PC-3 (cell line): ENCODE results near the gene TPRA1. TPM values are rescaled to one million over a fixed set of nuclear protein-coding genes. Genes with fewer than 3 reads are reported as not detected.

Source experiments
- ATAC-seq: fragments of 200-7000 bp; cut with Tn5 transposase; 2 replicates; pipeline ENCODE4 v1.9.1; 2020; ENCODE audit warnings: mild to moderate bottlenecking, moderate library complexity
- BruUV-seq: library from RNA; stranded (reverse); fragments of 400-500 nt; replicated peaks from 2 replicates; lab custom pipeline; 2021; lab: Mats Ljungman, UMichigan
- CTCF ChIA-PET: fragments of 300-600 bp; sonication (Branson Sonifier 250); formaldehyde crosslinking; loops from one replicate; lab custom pipeline; 2022; ENCODE audit warnings: antibody characterized with exemption; lab: Charles Lee
- POLR2A ChIA-PET: fragments of 300-600 bp; sonication (Branson Sonifier 250); formaldehyde crosslinking; loops from one replicate; lab custom pipeline; 2022; ENCODE audit warnings: antibody characterized with exemption; ENCODE audit not compliant: unreplicated experiment; lab: Charles Lee
- DNase-seq: peaks from one replicate; pipeline ENCODE4 v3.0.0-alpha.2; 2015
- H2AFZ ChIP-seq: fragments of 300-600 bp; sonication (generic); 2 replicates; pipeline ENCODE4 v1.6.0; 2016; ENCODE audit warnings: antibody characterized with exemption, low read length
- H3F3A ChIP-seq: fragments of 300-600 bp; sonication (generic); one replicate; pipeline ENCODE4 v1.6.0; 2017; ENCODE audit warnings: antibody characterized with exemption, low read length, control low read depth, mild to moderate bottlenecking; ENCODE audit not compliant: unreplicated experiment
- H3K27ac ChIP-seq: fragments of 300-600 bp; sonication (generic); 2 replicates; pipeline ENCODE4 v1.5.1; 2016; ENCODE audit warnings: mild to moderate bottlenecking, low read length
- H3K27me3 ChIP-seq: fragments of 300-600 bp; sonication (generic); 2 replicates; pipeline ENCODE4 v1.6.1; 2016; ENCODE audit warnings: low read length, mixed read lengths
- H3K36me3 ChIP-seq: fragments of 300-600 bp; sonication (generic); 2 replicates; pipeline ENCODE4 v1.6.1; 2016; ENCODE audit warnings: low read depth, mixed run types, low read length, mixed read lengths
- H3K4me1 ChIP-seq: fragments of 300-600 bp; sonication (generic); 2 replicates; pipeline ENCODE4 v1.5.1; 2016; ENCODE audit warnings: low read length; ENCODE audit not compliant: insufficient read depth
- H3K4me2 ChIP-seq: fragments of 300-600 bp; sonication (generic); 2 replicates; pipeline ENCODE4 v1.6.0; 2016; ENCODE audit warnings: low read length
- H3K4me3 ChIP-seq: fragments of 300-600 bp; sonication (generic); 2 replicates; pipeline ENCODE4 v1.5.1; 2016; ENCODE audit warnings: mild to moderate bottlenecking, low read length, mixed read lengths
- H3K79me2 ChIP-seq: fragments of 300-600 bp; sonication (generic); 2 replicates; pipeline ENCODE4 v1.6.1; 2017; ENCODE audit warnings: low read length, mixed read lengths
- H3K9ac ChIP-seq: fragments of 300-600 bp; sonication (generic); 2 replicates; pipeline ENCODE4 v1.6.0; 2016; ENCODE audit warnings: mild to moderate bottlenecking, low read length
- H3K9me2 ChIP-seq: fragments of 300-600 bp; sonication (generic); replicated peaks from 2 replicates; pipeline ENCODE4 v1.6.1; 2016; ENCODE audit warnings: mixed run types, low read length, mixed read lengths
- H3K9me3 ChIP-seq: fragments of 300-600 bp; sonication (generic); 2 replicates; pipeline ENCODE4 v1.6.1; 2016; ENCODE audit warnings: low read length, mixed read lengths
- H4K20me1 ChIP-seq: fragments of 300-600 bp; sonication (generic); 2 replicates; pipeline ENCODE4 v1.6.1; 2016; ENCODE audit warnings: low read length, mixed read lengths
- EZH2 ChIP-seq: fragments of 300-600 bp; sonication (generic); IDR thresholded peaks from one replicate; pipeline ENCODE4 v1.6.1; 2017; ENCODE audit warnings: antibody characterized with exemption, mild to moderate bottlenecking, low read length; ENCODE audit not compliant: unreplicated experiment
- EZH2phosphoT487 ChIP-seq: fragments of 300-600 bp; sonication (generic); IDR thresholded peaks from 2 replicates; pipeline ENCODE4 v1.6.1; 2018; ENCODE audit warnings: mild to moderate bottlenecking, antibody characterized with exemption, low read length, borderline replicate concordance
- intact Hi-C: fragments of 100-400 bp; cut with micrococcal nuclease; formaldehyde crosslinking; loops from 2 replicates; pipeline ENCODE4 v1.9.0; 2023
- total RNA-seq: library from RNA; depleted of rRNA; stranded (reverse); fragments of >200 nt; gene quantifications from 2 replicates; pipeline ENCODE4 v1.2.3, GENCODE V29; 2014
- TF ChIP-seq, protein P1 (sequence below): fragments of 300-600 bp; sonication (generic); conservative IDR thresholded peaks from 2 replicates; pipeline ENCODE4 v1.5.1; 2017; ENCODE audit warnings: antibody characterized with exemption, low read depth, mild to moderate bottlenecking, low read length

TPRA1 gene
- total RNA-seq, 1 experiment from 2014 or later, result 25.7 TPM

DNA sequence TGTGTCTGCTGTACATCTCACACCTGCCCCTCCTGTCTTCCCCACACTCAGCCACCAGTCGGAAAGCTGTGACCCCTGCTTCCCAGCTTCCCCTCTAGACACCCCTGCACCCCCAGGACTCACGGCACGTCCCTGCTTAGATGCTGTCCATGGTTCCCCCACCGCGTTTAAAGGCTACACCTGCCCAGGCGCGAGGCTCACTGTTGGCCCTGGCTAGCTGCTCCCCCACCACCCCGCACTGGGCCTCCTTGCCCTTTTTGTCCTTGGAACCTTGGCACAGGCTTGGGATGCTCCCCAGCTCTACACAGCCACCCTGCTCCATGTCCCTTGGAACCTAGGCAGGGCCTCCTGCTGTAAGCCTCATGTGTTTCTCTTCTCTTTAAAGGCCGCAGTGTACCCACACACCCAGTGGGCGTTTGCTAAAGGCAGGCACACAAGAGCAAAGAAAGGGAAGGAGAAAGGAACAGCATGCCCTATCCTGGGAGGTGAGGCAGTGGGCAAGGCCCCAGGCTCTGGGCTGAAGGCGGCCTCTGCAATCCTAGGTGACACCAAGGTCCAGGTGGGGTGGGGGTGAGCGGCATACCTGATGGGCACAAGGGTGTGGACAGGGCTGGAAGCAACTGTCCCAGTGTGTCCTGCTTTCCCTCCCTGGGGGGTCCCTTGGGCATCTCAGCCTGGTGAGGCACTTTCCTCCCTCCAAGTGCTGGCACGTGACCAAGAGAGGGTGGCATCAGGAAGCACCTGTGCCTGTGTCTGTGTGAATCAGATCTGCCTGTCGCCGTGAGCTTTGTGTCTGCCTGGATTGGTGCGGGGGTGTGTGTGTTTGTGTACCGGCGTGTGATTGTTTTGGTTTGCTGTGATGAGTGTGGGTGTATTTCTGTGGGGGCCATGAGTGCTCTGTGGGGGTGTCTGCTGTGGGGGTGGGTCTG lies 54.4 kb downstream of the TPRA1 start:
- Histone ChIP-seq H3K27me3 (no peaks in the 10 kb centered on the region; the same call in 1 of the 2 replicates), H3K4me2 (no peak overlapping the region), H2AFZ (no peak overlapping the region), H3K9me2 (no peaks in the 10 kb centered on the region), H3F3A (no peaks in the 10 kb centered on the region), H3K27ac (no peak overlapping the region), H3K36me3 (no peaks in the 10 kb centered on the region), H4K20me1 (no peaks in the 10 kb centered on the region), H3K4me1 (no peaks in the 10 kb centered on the region), H3K4me3 (no peak overlapping the region), H3K79me2 (no peaks in the 10 kb centered on the region), H3K9me3 (no peaks in the 10 kb centered on the region), H3K9ac (no peak overlapping the region)
- intact Hi-C loops, result no loop called here
- ChIA-PET CTCF (no interaction called here), POLR2A (no interaction called here)
- ATAC-seq (no peak), DNase-seq (no peak)
- no TSS peak for BruUV-seq
- TF ChIP-seq, protein P1, sequence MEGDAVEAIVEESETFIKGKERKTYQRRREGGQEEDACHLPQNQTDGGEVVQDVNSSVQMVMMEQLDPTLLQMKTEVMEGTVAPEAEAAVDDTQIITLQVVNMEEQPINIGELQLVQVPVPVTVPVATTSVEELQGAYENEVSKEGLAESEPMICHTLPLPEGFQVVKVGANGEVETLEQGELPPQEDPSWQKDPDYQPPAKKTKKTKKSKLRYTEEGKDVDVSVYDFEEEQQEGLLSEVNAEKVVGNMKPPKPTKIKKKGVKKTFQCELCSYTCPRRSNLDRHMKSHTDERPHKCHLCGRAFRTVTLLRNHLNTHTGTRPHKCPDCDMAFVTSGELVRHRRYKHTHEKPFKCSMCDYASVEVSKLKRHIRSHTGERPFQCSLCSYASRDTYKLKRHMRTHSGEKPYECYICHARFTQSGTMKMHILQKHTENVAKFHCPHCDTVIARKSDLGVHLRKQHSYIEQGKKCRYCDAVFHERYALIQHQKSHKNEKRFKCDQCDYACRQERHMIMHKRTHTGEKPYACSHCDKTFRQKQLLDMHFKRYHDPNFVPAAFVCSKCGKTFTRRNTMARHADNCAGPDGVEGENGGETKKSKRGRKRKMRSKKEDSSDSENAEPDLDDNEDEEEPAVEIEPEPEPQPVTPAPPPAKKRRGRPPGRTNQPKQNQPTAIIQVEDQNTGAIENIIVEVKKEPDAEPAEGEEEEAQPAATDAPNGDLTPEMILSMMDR, result no peak
- TF ChIP-seq EZH2 (no peak), EZH2phosphoT487 (no peak)

GRCh38 chr3:127535106-127535785 lies 55.3 kb downstream of the TPRA1 start:
- ATAC-seq (no peak), DNase-seq (no peak)
- Histone ChIP-seq H3K27ac (no peak overlapping the region), H4K20me1 (no peaks in the 10 kb centered on the region), H3F3A (no peaks in the 10 kb centered on the region), H3K9me2 (no peaks in the 10 kb centered on the region), H3K4me3 (no peak overlapping the region), H3K9ac (no peak overlapping the region), H3K9me3 (no peaks in the 10 kb centered on the region), H3K4me2 (no peak overlapping the region), H3K79me2 (no peaks in the 10 kb centered on the region), H3K36me3 (no peaks in the 10 kb centered on the region), H3K27me3 (no peaks in the 10 kb centered on the region; the same call in 1 of the 2 replicates), H2AFZ (no peak overlapping the region), H3K4me1 (no peaks in the 10 kb centered on the region)
- TF ChIP-seq, protein P1, result no peak
- no peak for TF ChIP-seq EZH2
- TF ChIP-seq EZH2phosphoT487, result no peak
- CTCF ChIA-PET, result no interaction called here
- BruUV-seq, result no TSS peak
- POLR2A ChIA-PET, result no interaction called here
- intact Hi-C loops, result no loop called here
